COLO668 (cell line): ENCODE data around the gene OLR1.

ENCODE experiments used
- DNase-seq: peaks from one replicate; lab custom pipeline; 2025; ENCODE audit not compliant: unreplicated experiment; lab: John Stamatoyannopoulos, UW

OLR1 gene

DNA sequence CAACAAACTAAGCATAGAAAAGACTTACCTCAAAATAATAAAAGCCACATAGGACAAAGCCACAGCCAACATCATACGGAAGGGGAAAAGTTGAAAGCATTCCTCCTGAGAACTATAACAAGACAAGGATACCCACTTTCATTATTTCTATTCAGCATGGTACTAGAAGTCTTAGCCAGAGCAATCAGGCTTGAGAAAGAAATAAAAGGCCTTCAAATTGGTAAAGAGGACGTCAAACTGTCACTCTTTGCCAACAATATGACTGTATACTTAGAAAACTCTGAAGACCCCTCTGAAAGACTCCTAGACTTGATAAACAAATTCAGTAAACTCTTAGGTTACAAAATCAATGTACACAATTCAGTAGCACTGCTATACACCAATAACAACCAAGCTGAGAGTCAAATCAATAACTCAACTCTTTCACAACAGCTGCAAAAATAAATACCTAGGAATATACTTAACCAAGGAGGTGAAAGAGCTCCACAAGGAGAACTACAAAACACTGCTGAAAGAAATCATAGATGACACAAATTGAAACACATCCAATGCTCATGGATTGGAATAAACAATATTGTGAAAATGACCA, 61.6 kb downstream of the OLR1 start:
- DNase-seq = no peak
